Measurements from ENCODE around the gene RAX2.
"Not testable (repeated sequence)": the region's sequence is repeated elsewhere in the genome, so short reads cannot be mapped to it uniquely, and the experiment has no call there.

DNA sequence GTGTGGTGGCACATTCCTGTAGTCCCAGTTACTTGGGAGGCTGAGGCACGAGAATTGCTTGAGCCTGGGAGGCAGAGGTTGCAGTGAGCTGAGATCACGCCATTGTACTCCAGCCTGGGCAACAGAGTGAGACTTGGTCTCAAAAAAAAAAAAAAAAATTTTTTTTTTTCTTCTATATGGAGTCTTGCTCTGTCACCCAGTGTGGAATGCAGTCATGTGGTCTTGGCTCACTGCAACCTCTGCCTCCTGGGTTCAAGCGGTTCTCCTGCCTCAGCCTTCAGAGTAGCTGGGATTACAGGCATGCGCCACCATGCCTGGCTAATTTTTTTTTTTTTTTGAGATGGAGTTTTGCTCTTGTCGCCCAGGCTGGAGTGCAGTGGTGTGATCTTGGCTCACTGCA is 6.3 kb downstream of the RAX2 start:
- not testable (repeated sequence) for TF ChIP-seq EZH2 (conservative IDR thresholded peaks at IDR 0.05; ENCODE audit: low read depth, low read length); DPF2 (CRISPR knock-in tag; IDR thresholded peaks at IDR 0.05; ENCODE audit: borderline replicate concordance, low read depth); ZSCAN25 (CRISPR knock-in tag; IDR thresholded peaks at IDR 0.05)
- TF ChIP-seq, protein P1, sequence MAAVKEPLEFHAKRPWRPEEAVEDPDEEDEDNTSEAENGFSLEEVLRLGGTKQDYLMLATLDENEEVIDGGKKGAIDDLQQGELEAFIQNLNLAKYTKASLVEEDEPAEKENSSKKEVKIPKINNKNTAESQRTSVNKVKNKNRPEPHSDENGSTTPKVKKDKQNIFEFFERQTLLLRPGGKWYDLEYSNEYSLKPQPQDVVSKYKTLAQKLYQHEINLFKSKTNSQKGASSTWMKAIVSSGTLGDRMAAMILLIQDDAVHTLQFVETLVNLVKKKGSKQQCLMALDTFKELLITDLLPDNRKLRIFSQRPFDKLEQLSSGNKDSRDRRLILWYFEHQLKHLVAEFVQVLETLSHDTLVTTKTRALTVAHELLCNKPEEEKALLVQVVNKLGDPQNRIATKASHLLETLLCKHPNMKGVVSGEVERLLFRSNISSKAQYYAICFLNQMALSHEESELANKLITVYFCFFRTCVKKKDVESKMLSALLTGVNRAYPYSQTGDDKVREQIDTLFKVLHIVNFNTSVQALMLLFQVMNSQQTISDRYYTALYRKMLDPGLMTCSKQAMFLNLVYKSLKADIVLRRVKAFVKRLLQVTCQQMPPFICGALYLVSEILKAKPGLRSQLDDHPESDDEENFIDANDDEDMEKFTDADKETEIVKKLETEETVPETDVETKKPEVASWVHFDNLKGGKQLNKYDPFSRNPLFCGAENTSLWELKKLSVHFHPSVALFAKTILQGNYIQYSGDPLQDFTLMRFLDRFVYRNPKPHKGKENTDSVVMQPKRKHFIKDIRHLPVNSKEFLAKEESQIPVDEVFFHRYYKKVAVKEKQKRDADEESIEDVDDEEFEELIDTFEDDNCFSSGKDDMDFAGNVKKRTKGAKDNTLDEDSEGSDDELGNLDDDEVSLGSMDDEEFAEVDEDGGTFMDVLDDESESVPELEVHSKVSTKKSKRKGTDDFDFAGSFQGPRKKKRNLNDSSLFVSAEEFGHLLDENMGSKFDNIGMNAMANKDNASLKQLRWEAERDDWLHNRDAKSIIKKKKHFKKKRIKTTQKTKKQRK (IDR thresholded peaks at IDR 0.05; ENCODE audit: low read length), result not testable (repeated sequence)
- TF ChIP-seq, protein P2, sequence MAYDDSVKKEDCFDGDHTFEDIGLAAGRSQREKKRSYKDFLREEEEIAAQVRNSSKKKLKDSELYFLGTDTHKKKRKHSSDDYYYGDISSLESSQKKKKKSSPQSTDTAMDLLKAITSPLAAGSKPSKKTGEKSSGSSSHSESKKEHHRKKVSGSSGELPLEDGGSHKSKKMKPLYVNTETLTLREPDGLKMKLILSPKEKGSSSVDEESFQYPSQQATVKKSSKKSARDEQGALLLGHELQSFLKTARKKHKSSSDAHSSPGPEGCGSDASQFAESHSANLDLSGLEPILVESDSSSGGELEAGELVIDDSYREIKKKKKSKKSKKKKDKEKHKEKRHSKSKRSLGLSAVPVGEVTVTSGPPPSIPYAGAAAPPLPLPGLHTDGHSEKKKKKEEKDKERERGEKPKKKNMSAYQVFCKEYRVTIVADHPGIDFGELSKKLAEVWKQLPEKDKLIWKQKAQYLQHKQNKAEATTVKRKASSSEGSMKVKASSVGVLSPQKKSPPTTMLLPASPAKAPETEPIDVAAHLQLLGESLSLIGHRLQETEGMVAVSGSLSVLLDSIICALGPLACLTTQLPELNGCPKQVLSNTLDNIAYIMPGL (CRISPR knock-in tag; IDR thresholded peaks at IDR 0.05; ENCODE audit: borderline replicate concordance in 1 of 2, low read depth in 1 of 2), result not testable (repeated sequence)
